H1 (cell line): ENCODE results near the gene ELP1.

Source experiments
- CBX5 ChIP-seq: fragments of 300-800, 300-1000 bp; sonication (generic); IDR thresholded peaks from 2 replicates; pipeline ENCODE4 v1.7.1; 2016; ENCODE audit warnings: antibody characterized with exemption, low read length, low read depth
- CBX8 ChIP-seq: fragments of 300-800, 300-1000 bp; sonication (generic); IDR thresholded peaks from 2 replicates; pipeline ENCODE4 v1.7.1; 2016; ENCODE audit warnings: low read depth, low read length, borderline replicate concordance
- EP300 ChIP-seq, 2 experiments: IDR thresholded peaks; 1 replicate in 1 of 2; 2 replicates in 1 of 2; pipeline ENCODE4 v1.6.1; 2011 to 2012; ENCODE audit warnings: low read depth in 2 of 2, low read length in 2 of 2, mild to moderate bottlenecking in 2 of 2, borderline replicate concordance in 1 of 2, inconsistent platforms in 1 of 2, moderate library complexity in 1 of 2
- POLR2A ChIP-seq, 2 experiments: IDR thresholded peaks; 1 replicate in 1 of 2; 2 replicates in 1 of 2; pipeline ENCODE4 v1.6.1; 2011; ENCODE audit warnings: low read depth in 2 of 2, low read length in 2 of 2, mild to moderate bottlenecking in 2 of 2; ENCODE audit errors: control extremely low read depth in 1 of 2
- POLR2AphosphoS5 ChIP-seq: IDR thresholded peaks from 2 replicates; pipeline ENCODE4 v1.6.1; 2011; ENCODE audit warnings: low read depth, low read length
- RBBP5 ChIP-seq: IDR thresholded peaks from 2 replicates; pipeline ENCODE4 v1.7.1; 2012; ENCODE audit warnings: low read depth, mild to moderate bottlenecking, inconsistent platforms, low read length, moderate library complexity, borderline replicate concordance
- SIX5 ChIP-seq: IDR thresholded peaks from 2 replicates; pipeline ENCODE4 v1.6.1; 2011; ENCODE audit warnings: mild to moderate bottlenecking, low read depth, low read length
- TAF1 ChIP-seq: IDR thresholded peaks from 2 replicates; pipeline ENCODE4 v1.6.1; 2011; ENCODE audit warnings: mild to moderate bottlenecking, low read depth, low read length
- ZNF274 ChIP-seq: IDR thresholded peaks from 2 replicates; pipeline ENCODE4 v1.7.0; 2012; ENCODE audit warnings: low read length, borderline replicate concordance; ENCODE audit errors: extremely low read depth

DNA sequence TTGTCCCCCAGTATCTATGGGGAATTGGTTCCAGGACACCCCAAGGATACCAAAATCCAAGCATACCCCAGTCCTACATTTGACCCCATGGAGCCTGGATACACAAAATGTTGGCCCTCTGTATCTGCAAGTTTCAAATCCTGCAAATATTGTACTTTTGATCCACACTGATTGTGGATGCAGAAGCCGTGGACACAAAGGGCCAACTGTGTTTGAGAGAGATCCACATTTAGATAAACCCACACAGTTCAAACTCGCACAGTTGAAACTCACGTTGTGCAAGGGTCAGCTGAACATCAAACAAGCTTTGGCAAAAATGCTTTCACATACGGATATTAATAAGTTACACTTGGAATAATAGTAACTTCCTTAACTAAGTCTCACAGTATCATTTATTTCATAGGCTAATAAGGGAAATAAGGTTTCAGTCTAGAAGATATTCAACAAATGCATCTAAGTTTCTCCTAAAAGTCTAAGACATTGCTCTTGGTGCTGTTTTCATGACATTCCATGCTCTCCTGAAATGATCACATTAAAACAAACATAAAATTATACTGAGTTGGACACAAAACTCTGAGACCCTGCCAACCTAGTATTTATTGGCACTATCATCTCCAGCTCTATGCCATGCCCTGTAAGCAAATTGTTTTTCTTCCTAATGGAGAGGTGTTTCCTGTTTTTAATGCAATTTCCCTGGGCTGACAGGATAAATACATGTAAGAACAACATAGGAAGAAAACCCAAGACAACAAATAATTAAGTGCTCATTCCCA is 39.5 kb downstream of the ELP1 start:
- TF ChIP-seq CBX8 (no peak), POLR2A (IDR thresholded peaks at IDR 0.05; ENCODE audit: control extremely low read depth in 1 of 2, low read depth in 2 of 2, low read length in 2 of 2) (no peak), RBBP5 (no peak), TAF1 (no peak), POLR2AphosphoS5 (no peak), ZNF274 (no peak), EP300 (IDR thresholded peaks at IDR 0.05; ENCODE audit: borderline replicate concordance in 1 of 2, low read depth in 2 of 2, low read length in 2 of 2) (no peak), SIX5 (no peak), CBX5 (no peak)
